ENCODE data around the gene MTMR1. TPM values are rescaled to one million over a fixed set of nuclear protein-coding genes. Genes with fewer than 3 reads are reported as not detected.
A peak's percentile ranks its signal among the peaks of the same experiment; 100 is the strongest.

The MTMR1 gene
- total RNA-seq, 1 experiment from 2014 or later, result 15.6 TPM

- ATAC-seq (no peak), DNase-seq (ENCODE audit: low spot score) (no peak)
- H3K4me1 Mint-ChIP-seq, result peaks cover 17% of the 10 kb centered on the region
- no peak overlapping the region for H3K4me3 Mint-ChIP-seq
- TF ChIP-seq OVOL2 (CRISPR knock-in tag; IDR thresholded peaks at IDR 0.05; ENCODE audit: borderline replicate concordance) (no peak), MLX (CRISPR knock-in tag; IDR thresholded peaks at IDR 0.05) (no peak), ZNF425 (CRISPR knock-in tag; conservative IDR thresholded peaks at IDR 0.05) (no peak), ZNF512 (CRISPR knock-in tag; IDR thresholded peaks at IDR 0.05; ENCODE audit: borderline replicate concordance) (no peak), FOXP4 (CRISPR knock-in tag; IDR thresholded peaks at IDR 0.05) (no peak), TP53 (CRISPR knock-in tag; IDR thresholded peaks at IDR 0.05) (no peak), JAZF1 (CRISPR knock-in tag; IDR thresholded peaks at IDR 0.05) (no peak), USF1 (CRISPR knock-in tag; IDR thresholded peaks at IDR 0.05) (no peak), ZNF671 (CRISPR knock-in tag; IDR thresholded peaks at IDR 0.05) (no peak), ELF4 (CRISPR knock-in tag; IDR thresholded peaks at IDR 0.05; ENCODE audit: low read depth) (no peak), E2F4 (CRISPR knock-in tag; IDR thresholded peaks at IDR 0.05; ENCODE audit: borderline replicate concordance, low read depth) (no peak), ETV6 (CRISPR knock-in tag; IDR thresholded peaks at IDR 0.05) (no peak), NFYB (CRISPR knock-in tag; conservative IDR thresholded peaks at IDR 0.05; ENCODE audit: low read depth) (no peak)
- ChIA-PET POLR2A (no interaction called here), CTCF (no interaction called here)
- no peaks in the 10 kb centered on the region for H3K9me3 Mint-ChIP-seq
- H3K36me3 Mint-ChIP-seq, result no peaks in the 10 kb centered on the region
- H3K27me3 Mint-ChIP-seq (ENCODE audit: low read depth), result no peaks in the 10 kb centered on the region
- H3K27ac Mint-ChIP-seq, result no peak overlapping the region
These were observed 72.0 kb downstream of the MTMR1 start for GRCh38 chrX:150765237-150765636.

GRCh38 chrX:150765782-150766350, 72.7 kb downstream of the MTMR1 start:
- Mint-ChIP-seq H3K36me3 (no peaks in the 10 kb centered on the region), H3K4me3 (no peak overlapping the region), H3K27me3 (ENCODE audit: low read depth) (no peaks in the 10 kb centered on the region), H3K9me3 (no peaks in the 10 kb centered on the region), H3K4me1 (peaks cover 17% of the 10 kb centered on the region), H3K27ac (no peak overlapping the region)
- ChIA-PET POLR2A (interaction anchor here (0.6 kb wide), 1 partner anchor 18 kb away, joined by 3 read pairs; no protein-coding TSS in a partner anchor), CTCF (interaction anchor here (0.9 to 1.3 kb wide), 3 partner anchors 10 to 316 kb away, joined by 3 to 18 read pairs (median 5); no protein-coding TSS in a partner anchor)
- ATAC-seq (0 out of 2 replicates have a peak, but pooled peaks have one; percentile 6), DNase-seq (ENCODE audit: low spot score) (no peak)
- TF ChIP-seq NFE2L1 (CRISPR knock-in tag; IDR thresholded peaks at IDR 0.05), result no peak
- TF ChIP-seq ATF1 (CRISPR knock-in tag; IDR thresholded peaks at IDR 0.05), result no peak
- TF ChIP-seq SP1 (CRISPR knock-in tag; conservative IDR thresholded peaks at IDR 0.05), result no peak
- TF ChIP-seq PRRX2 (CRISPR knock-in tag; IDR thresholded peaks at IDR 0.05), result no peak
- TF ChIP-seq NR2C2 (CRISPR knock-in tag; IDR thresholded peaks at IDR 0.05), result no peak
- no peak for TF ChIP-seq FOXJ3 (CRISPR knock-in tag; IDR thresholded peaks at IDR 0.05; ENCODE audit: borderline replicate concordance)
- TF ChIP-seq FOXP4 (CRISPR knock-in tag; IDR thresholded peaks at IDR 0.05), result no peak
- TF ChIP-seq ZBTB21 (CRISPR knock-in tag; IDR thresholded peaks at IDR 0.05; ENCODE audit: borderline replicate concordance), result no peak

All from WTC11 (cell line).